Measurements from ENCODE around the gene RHEBL1. TPM values are rescaled to one million over a fixed set of nuclear protein-coding genes. Genes with fewer than 3 reads are reported as not detected.

Gene RHEBL1
- total and polyA plus RNA-seq, 2 of the 8 experiments (the other 6 are each of a cell fraction or from before 2014, with no cell fraction given): 7.5 to 9.4 TPM

GRCh38 chr12:49091836-49092085 is 22.0 kb upstream of the RHEBL1 start:
- Histone ChIP-seq H3K79me1 (ENCODE audit: low read depth, low read length) (no peaks in the 10 kb centered on the region), H3K56ac (replicated peaks; ENCODE audit: insufficient read length, low read depth, low read length) (no peak overlapping the region), H2AK5ac (ENCODE audit: low read depth, low read length) (no peak overlapping the region), H3K23me2 (ENCODE audit: low read depth, low read length) (peaks cover 13% of the 10 kb centered on the region), H2BK12ac (ENCODE audit: low read depth, low read length) (no peak overlapping the region), H4K20me1 (replicated peaks in 1 of 2; ENCODE audit: control insufficient read depth in 1 of 2, insufficient read depth in 2 of 2, low read length in 2 of 2) (peaks cover 5 to 9% of the 10 kb centered on the region in 2 experiments), H3K27ac (ENCODE audit: low read depth, low read length) (no peak overlapping the region), H2BK15ac (ENCODE audit: low read length) (no peak overlapping the region), H3K4me1 (replicated peaks in 1 of 4; ENCODE audit: control insufficient read depth in 3 of 4, insufficient read depth in 4 of 4, low read length in 3 of 4) (peaks cover 0 to 47% (median 20%) of the 10 kb centered on the region in 4 experiments; a peak in 6 of 7 replicates), H3K27me3 (replicated peaks in 1 of 4; ENCODE audit: control insufficient read depth in 3 of 4, extremely low read depth in 1 of 4, insufficient read depth in 3 of 4, low read length in 3 of 4) (peaks cover 58 to 85% (median 80%) of the 10 kb centered on the region in 4 experiments), H3K4me3 (ENCODE audit: extremely low read depth in 1 of 4, insufficient read depth in 2 of 4, low read depth in 3 of 4, low read length in 4 of 4) (peak overlapping the region in 2 of 4 experiments; percentile 12 to 50; a peak in 4 of 8 replicates), H3K4ac (replicated peaks; ENCODE audit: insufficient read length, low read depth, low read length) (no peak overlapping the region), H3K9me3 (ENCODE audit: insufficient read depth in 2 of 2, low read depth in 1 of 2, low read length in 1 of 2) (no peaks in the 10 kb centered on the region; a peak in 1 of 4 replicates), H3K79me2 (ENCODE audit: control insufficient read depth in 1 of 2, insufficient read depth in 2 of 2, low read length in 2 of 2) (no peaks in the 10 kb centered on the region), H4K5ac (ENCODE audit: insufficient read length, low read depth, low read length) (no peak overlapping the region), H3K36me3 (ENCODE audit: control insufficient read depth in 2 of 4, insufficient read depth in 4 of 4, low read length in 3 of 4) (peaks cover 0 to 6% (median under 1%) of the 10 kb centered on the region in 4 experiments; a peak in 3 of 8 replicates), H4K8ac (ENCODE audit: extremely low read depth, insufficient read depth, low read length) (no peak overlapping the region), H3K9ac (replicated peaks in 1 of 4; ENCODE audit: extremely low read depth in 1 of 4, low read depth in 3 of 4, low read length in 3 of 4) (no peak overlapping the region), H3K18ac (ENCODE audit: extremely low read depth, low read length) (no peak overlapping the region), H2BK5ac (ENCODE audit: low read depth, low read length) (no peak overlapping the region), H3K4me2 (ENCODE audit: insufficient read depth in 1 of 2, low read depth in 2 of 2, low read length in 2 of 2) (peak overlapping the region; percentile 45 to 75), H2BK120ac (replicated peaks; ENCODE audit: low read depth, low read length) (no peak overlapping the region), H2BK20ac (ENCODE audit: low read length) (no peak overlapping the region), H4K91ac (replicated peaks; ENCODE audit: insufficient read length, low read length) (no peak overlapping the region), H3K14ac (ENCODE audit: insufficient read length) (no peak overlapping the region), H3K23ac (ENCODE audit: insufficient read length) (no peak overlapping the region), H2AFZ (ENCODE audit: low read length) (no peak overlapping the region)
- ChIA-PET POLR2A (ENCODE audit: partially characterized antibody) (interaction anchor here (0.8 to 6.4 kb wide), 13 partner anchors 13 to 226 kb away, joined by 3 to 66 read pairs (median 5); partner anchors contain the start of genes KMT2D, LMBR1L, RHEBL1 and RND1), CTCF (ENCODE audit: partially characterized antibody) (interaction anchor here (0.8 to 11.2 kb wide), 22 partner anchors 10 to 487 kb away, joined by 3 to 178 read pairs (median 5); partner anchors contain the start of genes DDN, LMBR1L, RHEBL1 and TUBA1B)
- TF ChIP-seq GTF2F1 (IDR thresholded peaks at IDR 0.05; ENCODE audit: borderline replicate concordance, low read depth, low read length) (no peak), TBP (IDR thresholded peaks at IDR 0.05; ENCODE audit: low read depth, low read length) (no peak), BRCA1 (IDR thresholded peaks at IDR 0.05; ENCODE audit: low read depth, low read length) (no peak), RAD21 (IDR thresholded peaks at IDR 0.05 in 1 of 2, conservative IDR thresholded peaks at IDR 0.05 in 1 of 2; ENCODE audit: low read depth in 2 of 2, low read length in 2 of 2) (no peak), SP4 (IDR thresholded peaks at IDR 0.05; ENCODE audit: low read length) (no peak)
- DNase-seq (ENCODE audit: low read depth in 1 of 2, low spot score in 2 of 2): no peak
- no peak for FAIRE-seq
- WGBS, 2 experiments (ENCODE audit: extremely low coverage in 1 of 2, insufficient coverage in 1 of 2, insufficient read length in 1 of 2, insufficient replicate concordance in 2 of 2, low coverage in 1 of 2, low lambda C conversion rate in 2 of 2, missing lambda C conversion rate in 1 of 2): 7% methylated on average over 10 of the region's 14 CpGs; no CpG with 5 or more reads in 1 of the 2 experiments

Data from H1 (cell line).